ENCODE data around the gene PYGL.
A peak's percentile ranks its signal among the peaks of the same experiment; 100 is the strongest.
"Not testable (repeated sequence)": the region's sequence is repeated elsewhere in the genome, so short reads cannot be mapped to it uniquely, and the experiment has no call there.

The PYGL gene

GRCh38 chr14:50926851-50927386 is 17.4 kb downstream of the PYGL start:
- DNase-seq (ENCODE audit: low spot score): no peak

- no peak for DNase-seq (ENCODE audit: low spot score)
These were observed 19.4 kb downstream of the PYGL start for GRCh38 chr14:50924843-50925242.

GRCh38 chr14:50924236-50924635 is 20.0 kb downstream of the PYGL start:
- DNase-seq (ENCODE audit: low spot score): no peak

GRCh38 chr14:50922803-50923202 is 21.5 kb downstream of the PYGL start:
- DNase-seq (ENCODE audit: low spot score): no peak

GRCh38 chr14:50920482-50921230 is 23.6 kb downstream of the PYGL start:
- no peak for DNase-seq (ENCODE audit: low spot score)

DNA sequence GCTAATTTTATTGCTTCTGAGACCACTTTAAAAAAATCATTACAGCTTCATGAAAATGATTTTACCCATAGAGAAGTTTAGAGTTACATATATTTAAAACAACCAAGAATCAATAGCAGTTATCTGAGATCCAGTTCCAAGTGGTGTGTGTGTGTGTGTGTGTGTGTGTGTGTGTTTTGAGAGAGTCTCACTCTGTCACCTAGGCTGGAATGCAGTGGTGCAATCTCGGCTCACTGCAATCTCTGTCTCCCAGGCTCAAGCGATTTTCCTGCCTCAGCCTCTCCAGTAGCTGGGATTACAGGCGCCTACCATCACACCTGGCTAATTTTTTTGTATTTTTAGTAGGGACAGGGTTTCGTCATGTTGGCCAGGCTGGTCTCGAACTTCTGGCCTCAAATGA is 24.8 kb downstream of the PYGL start:
- DNase-seq (ENCODE audit: low spot score): not testable (repeated sequence)

- DNase-seq (ENCODE audit: low spot score): no peak
These were observed 26.8 kb downstream of the PYGL start for GRCh38 chr14:50917449-50917848.

DNA sequence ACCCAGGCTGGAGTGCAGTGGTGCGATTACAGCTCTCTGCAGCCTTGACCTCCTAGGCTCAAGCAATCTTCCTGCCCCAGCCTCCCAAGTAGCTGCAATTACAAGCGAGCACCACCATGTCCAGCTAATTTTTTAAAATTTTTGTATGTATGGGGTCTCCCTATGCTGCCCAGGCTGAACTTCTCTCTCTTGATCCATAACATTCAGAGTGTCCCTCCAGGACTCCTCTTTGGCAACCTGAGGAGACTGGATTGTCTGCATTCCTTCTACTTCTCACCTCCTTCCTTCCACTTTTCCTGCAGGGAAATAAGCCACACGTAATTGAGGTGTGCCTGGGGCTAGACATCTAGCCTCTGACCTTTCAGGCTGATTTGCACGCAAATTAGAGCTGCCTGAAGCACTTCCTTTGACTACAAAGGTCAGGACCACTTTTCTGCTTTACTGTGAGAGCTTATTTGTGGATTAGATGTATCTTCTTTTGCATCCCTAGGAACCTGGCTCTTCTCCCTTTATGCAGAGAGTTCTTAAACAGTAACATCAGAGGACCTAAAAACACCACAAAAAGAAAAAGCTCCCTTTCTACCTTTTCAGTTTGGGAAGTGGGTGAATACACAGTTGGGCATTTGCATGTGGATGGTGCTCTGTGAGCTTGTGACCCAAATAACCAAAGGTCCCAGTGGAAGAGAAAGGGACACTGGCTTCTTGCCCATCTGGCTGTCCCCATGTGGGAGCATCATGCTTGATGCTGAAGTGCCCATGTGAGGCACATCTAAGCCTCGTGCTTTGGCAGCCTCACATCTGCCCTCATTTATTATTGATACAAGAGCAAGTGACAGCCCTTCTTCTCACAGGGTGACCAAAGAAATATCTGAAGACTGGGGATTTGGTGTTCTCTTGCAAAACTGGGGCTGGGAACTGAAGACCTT is 33.5 kb downstream of the PYGL start:
- DNase-seq (ENCODE audit: low spot score): no peak

DNA sequence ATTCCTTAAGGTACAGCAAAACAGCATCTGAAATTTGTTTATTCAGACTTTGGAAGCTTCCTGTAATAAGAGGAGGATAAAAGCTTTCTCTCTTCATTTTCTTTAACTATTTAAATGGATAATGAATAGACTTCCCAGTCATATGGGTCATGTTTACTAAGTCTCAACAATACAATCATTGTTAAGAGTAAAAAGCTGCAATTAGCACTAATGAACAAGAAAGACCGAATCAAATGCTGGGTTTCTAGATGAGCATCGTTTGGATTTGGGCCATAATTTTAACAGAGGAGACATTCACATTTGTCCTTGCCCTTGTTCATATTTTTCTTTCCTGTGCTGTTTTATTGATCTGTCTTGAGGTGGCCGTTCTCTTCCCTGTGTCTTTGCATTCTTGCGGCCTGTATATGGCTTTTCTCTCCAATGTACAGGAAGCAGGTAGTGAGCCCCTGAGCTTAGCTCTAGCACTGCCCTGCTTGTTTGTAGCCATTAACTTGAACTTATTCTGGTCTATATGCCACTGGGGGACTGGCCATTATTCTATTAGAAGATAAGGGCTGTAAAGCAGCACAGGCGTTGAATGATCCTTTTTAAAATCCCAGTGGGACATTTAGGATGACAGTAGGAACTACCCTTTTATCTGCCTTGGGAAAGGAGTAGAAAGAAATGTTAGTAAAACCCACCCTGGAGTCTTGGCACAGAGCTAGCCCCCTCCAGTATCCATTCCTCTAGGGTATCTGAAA is 37.8 kb downstream of the PYGL start:
- no peak for DNase-seq (ENCODE audit: low spot score)

GRCh38 chr14:50904719-50905118 is 39.6 kb downstream of the PYGL start:
- no peak for DNase-seq (ENCODE audit: low spot score)

DNA sequence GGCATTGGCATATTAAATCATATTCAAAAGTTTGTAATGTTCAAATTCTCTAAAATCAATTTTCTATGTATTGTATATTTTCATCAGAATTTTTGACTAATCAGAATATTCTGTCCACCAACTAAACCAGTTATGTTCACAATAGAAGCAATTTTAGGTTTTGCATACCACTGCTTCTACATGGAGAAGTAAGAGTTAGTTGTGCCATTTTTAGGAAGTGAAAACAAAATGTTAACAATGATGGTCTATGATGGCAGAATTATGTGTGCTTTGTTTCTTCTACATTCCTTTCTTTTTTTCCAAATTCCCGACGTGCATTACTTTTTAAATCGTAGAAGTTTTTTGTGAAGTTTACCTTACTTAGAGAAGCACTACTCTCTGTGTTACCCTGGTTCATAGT is 42.9 kb downstream of the PYGL start:
- no peak for DNase-seq (ENCODE audit: low spot score)

DNA sequence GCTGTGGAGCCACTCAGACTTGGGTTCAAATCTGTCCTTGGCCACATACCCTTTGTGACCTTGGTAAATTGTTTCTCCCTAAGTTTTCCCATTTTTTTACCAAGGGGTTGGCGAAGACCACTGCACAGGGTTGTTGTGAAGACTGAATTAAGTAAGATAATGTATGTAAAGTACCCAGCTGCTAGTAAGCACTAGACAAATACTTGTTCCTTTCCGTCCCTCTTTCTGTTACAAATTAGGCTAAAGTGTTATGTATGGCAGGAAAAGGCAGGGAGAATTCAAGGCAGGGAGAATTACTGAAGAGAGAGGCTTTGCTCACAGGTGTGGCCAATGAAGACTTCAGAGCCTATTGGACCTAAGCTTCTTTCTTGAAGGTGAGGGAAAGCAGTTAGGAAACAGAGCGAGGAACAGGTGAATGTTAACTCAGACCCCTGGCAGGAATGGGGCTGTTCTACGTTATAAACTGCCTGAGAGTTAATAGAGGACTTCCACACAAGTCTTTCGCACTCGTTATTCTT is 46.6 kb downstream of the PYGL start:
- no peak for DNase-seq (ENCODE audit: low spot score)

DNA sequence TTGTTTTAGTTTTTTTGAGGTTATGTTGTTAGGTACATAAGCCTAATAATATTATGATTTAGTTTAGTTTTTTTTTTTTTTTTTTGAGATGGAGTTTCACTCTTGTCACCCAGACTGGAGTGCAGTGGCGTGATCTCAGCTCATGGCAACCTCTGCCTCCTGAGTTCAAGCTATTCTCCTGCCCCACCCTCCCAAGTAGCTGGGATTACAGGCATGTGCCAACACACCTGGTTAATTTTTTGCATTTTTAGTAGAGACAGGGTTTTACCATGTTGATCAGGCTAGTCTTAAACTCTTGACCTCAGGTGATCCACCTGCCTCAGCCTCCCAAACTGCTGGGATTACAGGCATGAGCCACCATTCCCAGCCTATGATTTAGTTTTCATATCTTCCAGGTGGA is 47.3 kb downstream of the PYGL start:
- DNase-seq (ENCODE audit: low spot score): not testable (repeated sequence)

DNA sequence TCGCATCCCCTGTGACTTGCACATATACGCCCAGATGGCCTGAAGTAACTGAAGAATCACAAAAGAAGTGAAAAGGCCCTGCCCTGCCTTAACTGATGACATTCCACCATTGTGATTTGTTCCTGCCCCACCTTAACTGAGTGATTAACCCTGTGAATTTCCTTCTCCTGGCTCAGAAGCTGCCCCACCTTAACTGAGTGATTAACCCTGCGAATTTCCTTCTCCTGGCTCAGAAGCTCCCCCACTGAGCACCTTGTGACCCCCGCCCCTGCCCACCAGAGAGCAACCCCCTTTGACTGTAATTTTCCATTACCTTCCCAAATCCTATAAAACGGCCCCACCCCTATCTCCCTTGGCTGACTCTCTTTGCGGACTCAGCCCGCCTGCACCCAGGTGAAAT is 47.9 kb downstream of the PYGL start:
- DNase-seq (ENCODE audit: low spot score): not testable (repeated sequence)

DNA sequence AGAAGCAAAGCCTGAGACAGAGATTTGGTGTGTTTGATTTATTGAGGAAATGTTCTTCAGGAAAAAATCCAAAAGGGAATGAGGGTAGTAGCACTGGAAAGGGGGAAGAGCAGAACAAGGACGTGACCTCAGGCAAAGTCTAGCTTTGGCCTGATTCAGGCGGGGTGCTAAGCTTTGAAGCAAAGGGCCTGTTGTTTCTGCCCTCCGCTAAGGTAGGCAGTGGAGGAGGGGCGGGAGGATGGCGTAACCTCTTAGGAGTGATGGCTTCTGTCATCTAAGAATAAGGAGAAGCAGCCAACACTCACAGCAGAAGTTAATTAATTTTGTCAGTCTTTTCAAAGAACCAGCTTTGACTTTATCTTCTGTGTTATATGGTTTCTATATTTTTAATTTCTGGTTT is 52.0 kb downstream of the PYGL start:
- DNase-seq (ENCODE audit: low spot score): no peak

GRCh38 chr14:50887476-50887875 is 56.8 kb downstream of the PYGL start:
- no peak for DNase-seq (ENCODE audit: low spot score)

DNA sequence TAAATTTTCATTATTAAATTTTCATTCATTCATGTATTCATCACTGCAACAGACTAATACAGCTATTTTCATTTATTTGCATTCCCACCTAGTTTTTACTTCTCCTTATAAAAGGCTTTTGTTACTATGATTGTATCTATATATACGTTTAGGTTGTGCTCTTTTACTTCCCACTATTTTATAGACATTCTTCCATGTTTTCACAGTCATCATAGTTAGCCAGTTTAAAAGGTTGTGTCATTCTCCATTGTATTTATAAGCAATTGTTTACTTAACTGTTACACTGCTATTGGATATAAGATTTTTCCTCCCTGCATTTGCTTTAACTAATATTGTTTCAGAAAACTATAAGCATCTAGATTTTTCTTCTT is 60.5 kb downstream of the PYGL start:
- no peak for DNase-seq (ENCODE audit: low spot score)

- no peak for DNase-seq (ENCODE audit: low spot score)
These were observed 61.1 kb downstream of the PYGL start for GRCh38 chr14:50882932-50883826.

DNA sequence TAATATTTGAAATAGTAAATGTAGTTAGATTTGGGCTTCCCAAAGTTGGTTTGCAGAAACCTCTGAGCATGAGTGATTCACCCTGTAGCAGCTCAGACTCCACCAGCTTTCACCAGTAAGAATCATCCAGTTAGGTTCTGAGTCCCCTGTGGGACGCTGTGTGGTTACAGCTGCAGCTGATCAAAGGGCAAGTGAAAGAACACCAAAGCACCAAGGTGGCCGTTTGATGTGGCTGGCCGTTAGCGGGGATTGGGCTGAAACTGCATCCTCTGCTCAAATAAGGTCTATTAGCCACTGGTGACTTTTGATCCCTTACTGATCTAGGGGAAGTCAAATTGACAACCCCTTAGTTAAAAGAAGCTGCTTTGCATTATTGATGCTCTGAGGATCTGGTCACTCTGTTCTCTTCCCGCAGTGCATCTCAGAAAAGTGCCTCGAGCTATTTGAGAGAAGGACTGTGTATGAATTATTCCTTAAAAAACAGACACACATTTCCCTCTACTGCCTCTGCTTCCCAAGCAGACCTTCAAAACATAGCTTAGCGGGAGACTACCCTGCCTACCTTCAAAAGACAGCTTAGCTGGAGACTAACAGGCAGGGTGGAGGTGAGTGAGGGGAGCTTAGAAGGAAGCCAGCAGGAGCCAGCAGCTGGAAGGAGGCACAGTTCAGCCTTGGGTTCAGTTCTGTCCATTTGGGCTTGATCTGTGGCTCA is 68.8 kb downstream of the PYGL start:
- peak; percentile 24 for DNase-seq (ENCODE audit: low spot score)

- peak; percentile 19 for DNase-seq (ENCODE audit: low spot score)
These were observed 69.5 kb downstream of the PYGL start for GRCh38 chr14:50874757-50875156.

Data from HuH-7.5 (cell line).